NCI-H2227 treated with DMSO at 0.1 percent for 48 hours (cell line): ENCODE measurements around the gene MEGF8.

ENCODE experiments used
- DNase-seq: peaks from one replicate; lab custom pipeline; 2025; lab: John Stamatoyannopoulos, UW

MEGF8 gene

GRCh38 chr19:42325308-42325895 is at the start of gene MEGF8:
Gene MEGF8 (plus strand): TSS chr19:42325635. CDS start chr19:42326244, 609 bp downstream.
- DNase-seq = peak; percentile 100

GRCh38 chr19:42276284-42276683 is 49.2 kb upstream of the MEGF8 start:
- no peak for DNase-seq

- DNase-seq = no peak
These were observed 48.6 kb upstream of the MEGF8 start for GRCh38 chr19:42276821-42277220.

GRCh38 chr19:42277821-42278451 is 47.5 kb upstream of the MEGF8 start:
- no peak for DNase-seq

- DNase-seq = no peak
These were observed 46.8 kb upstream of the MEGF8 start for GRCh38 chr19:42278452-42279154.

GRCh38 chr19:42279155-42279901 is 46.1 kb upstream of the MEGF8 start:
- no peak for DNase-seq

- DNase-seq = peak; percentile 97
These were observed 45.3 kb upstream of the MEGF8 start for GRCh38 chr19:42279902-42280814.

GRCh38 chr19:42280815-42281145 is 44.7 kb upstream of the MEGF8 start:
- DNase-seq = peak; percentile 91

- DNase-seq = peak; percentile 78
These were observed 44.1 kb upstream of the MEGF8 start for GRCh38 chr19:42281146-42281826.

GRCh38 chr19:42281827-42282762 is 43.3 kb upstream of the MEGF8 start:
- DNase-seq = peak; percentile 60

- no peak for DNase-seq
These were observed 42.6 kb upstream of the MEGF8 start for GRCh38 chr19:42282819-42283187.

- DNase-seq = peak; percentile 97
These were observed 42.0 kb upstream of the MEGF8 start for GRCh38 chr19:42283188-42284065.

GRCh38 chr19:42284066-42284501 is 41.4 kb upstream of the MEGF8 start:
- peak; percentile 90 for DNase-seq

GRCh38 chr19:42284591-42285341 is 40.7 kb upstream of the MEGF8 start:
- no peak for DNase-seq

- DNase-seq = no peak
These were observed 39.9 kb upstream of the MEGF8 start for GRCh38 chr19:42285541-42285941.

GRCh38 chr19:42285988-42286348 is 39.5 kb upstream of the MEGF8 start:
- DNase-seq = no peak

GRCh38 chr19:42286349-42287016 is 39.0 kb upstream of the MEGF8 start:
- peak; percentile 36 for DNase-seq
